ENCODE data around the gene GDI1.

DNA sequence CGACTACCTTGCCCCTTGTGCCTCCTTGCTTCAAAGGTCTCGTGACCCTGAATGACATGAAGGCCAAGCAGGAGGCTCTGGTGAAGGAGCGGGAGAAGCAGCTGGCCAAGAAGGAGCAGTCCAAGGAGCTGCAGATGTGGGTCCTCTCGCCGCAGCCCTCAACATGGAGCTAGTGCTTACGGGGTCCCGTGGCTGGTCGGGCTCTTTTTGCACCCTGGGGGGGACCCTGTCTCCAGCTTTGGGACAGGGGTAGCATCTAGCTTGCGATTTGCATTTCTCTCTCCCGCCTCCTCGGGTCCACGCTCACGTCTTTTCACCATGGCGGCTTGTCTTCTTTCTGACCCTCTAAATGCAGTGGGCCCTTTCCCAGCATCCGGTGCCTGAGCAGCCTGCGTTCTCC is 8.8 kb downstream of the GDI1 start:
- TF ChIP-seq BHLHE40 (IDR thresholded peaks at IDR 0.05; ENCODE audit: low read depth, low read length) (no peak), CTCF (IDR thresholded peaks at IDR 0.05) (no peak), EP300 (IDR thresholded peaks at IDR 0.05) (no peak), POLR2AphosphoS2 (conservative IDR thresholded peaks at IDR 0.05; ENCODE audit: low read length) (no peak), CEBPB (IDR thresholded peaks at IDR 0.05) (no peak), CHD2 (IDR thresholded peaks at IDR 0.05; ENCODE audit: low read length, partially characterized antibody) (no peak), CBX8 (IDR thresholded peaks at IDR 0.05) (no peak), ESRRA (IDR thresholded peaks at IDR 0.05; ENCODE audit: borderline replicate concordance, low read length) (no peak), ZC3H11A (IDR thresholded peaks at IDR 0.05) (no peak)
- TF ChIP-seq, protein P1, sequence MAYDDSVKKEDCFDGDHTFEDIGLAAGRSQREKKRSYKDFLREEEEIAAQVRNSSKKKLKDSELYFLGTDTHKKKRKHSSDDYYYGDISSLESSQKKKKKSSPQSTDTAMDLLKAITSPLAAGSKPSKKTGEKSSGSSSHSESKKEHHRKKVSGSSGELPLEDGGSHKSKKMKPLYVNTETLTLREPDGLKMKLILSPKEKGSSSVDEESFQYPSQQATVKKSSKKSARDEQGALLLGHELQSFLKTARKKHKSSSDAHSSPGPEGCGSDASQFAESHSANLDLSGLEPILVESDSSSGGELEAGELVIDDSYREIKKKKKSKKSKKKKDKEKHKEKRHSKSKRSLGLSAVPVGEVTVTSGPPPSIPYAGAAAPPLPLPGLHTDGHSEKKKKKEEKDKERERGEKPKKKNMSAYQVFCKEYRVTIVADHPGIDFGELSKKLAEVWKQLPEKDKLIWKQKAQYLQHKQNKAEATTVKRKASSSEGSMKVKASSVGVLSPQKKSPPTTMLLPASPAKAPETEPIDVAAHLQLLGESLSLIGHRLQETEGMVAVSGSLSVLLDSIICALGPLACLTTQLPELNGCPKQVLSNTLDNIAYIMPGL (CRISPR knock-in tag; IDR thresholded peaks at IDR 0.05; ENCODE audit: borderline replicate concordance), result no peak
- TF ChIP-seq, protein P2, sequence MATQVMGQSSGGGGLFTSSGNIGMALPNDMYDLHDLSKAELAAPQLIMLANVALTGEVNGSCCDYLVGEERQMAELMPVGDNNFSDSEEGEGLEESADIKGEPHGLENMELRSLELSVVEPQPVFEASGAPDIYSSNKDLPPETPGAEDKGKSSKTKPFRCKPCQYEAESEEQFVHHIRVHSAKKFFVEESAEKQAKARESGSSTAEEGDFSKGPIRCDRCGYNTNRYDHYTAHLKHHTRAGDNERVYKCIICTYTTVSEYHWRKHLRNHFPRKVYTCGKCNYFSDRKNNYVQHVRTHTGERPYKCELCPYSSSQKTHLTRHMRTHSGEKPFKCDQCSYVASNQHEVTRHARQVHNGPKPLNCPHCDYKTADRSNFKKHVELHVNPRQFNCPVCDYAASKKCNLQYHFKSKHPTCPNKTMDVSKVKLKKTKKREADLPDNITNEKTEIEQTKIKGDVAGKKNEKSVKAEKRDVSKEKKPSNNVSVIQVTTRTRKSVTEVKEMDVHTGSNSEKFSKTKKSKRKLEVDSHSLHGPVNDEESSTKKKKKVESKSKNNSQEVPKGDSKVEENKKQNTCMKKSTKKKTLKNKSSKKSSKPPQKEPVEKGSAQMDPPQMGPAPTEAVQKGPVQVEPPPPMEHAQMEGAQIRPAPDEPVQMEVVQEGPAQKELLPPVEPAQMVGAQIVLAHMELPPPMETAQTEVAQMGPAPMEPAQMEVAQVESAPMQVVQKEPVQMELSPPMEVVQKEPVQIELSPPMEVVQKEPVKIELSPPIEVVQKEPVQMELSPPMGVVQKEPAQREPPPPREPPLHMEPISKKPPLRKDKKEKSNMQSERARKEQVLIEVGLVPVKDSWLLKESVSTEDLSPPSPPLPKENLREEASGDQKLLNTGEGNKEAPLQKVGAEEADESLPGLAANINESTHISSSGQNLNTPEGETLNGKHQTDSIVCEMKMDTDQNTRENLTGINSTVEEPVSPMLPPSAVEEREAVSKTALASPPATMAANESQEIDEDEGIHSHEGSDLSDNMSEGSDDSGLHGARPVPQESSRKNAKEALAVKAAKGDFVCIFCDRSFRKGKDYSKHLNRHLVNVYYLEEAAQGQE (IDR thresholded peaks at IDR 0.05), result no peak
